HUES48 (cell line): ENCODE measurements around the gene CCDC27.

Experiments used
- H3K27ac ChIP-seq: one replicate; pipeline ENCODE4 v1.7.0; 2013; ENCODE audit warnings: low read depth, low read length, inconsistent platforms
- H3K27me3 ChIP-seq: 2 replicates; pipeline ENCODE4 v1.6.1; 2013; ENCODE audit warnings: mild to moderate bottlenecking, low read length; ENCODE audit not compliant: control insufficient read depth, insufficient read depth
- H3K36me3 ChIP-seq: 2 replicates; pipeline ENCODE4 v1.6.1; 2013; ENCODE audit warnings: low read length; ENCODE audit not compliant: control insufficient read depth, insufficient read depth
- H3K4me1 ChIP-seq: 2 replicates; pipeline ENCODE4 v1.6.1; 2013; ENCODE audit warnings: mild to moderate bottlenecking, low read length; ENCODE audit not compliant: control insufficient read depth, insufficient read depth
- H3K4me3 ChIP-seq: 2 replicates; pipeline ENCODE4 v1.5.1; 2013; ENCODE audit warnings: mild to moderate bottlenecking, low read depth, low read length
- H3K9ac ChIP-seq: 2 replicates; pipeline ENCODE4 v1.6.1; 2013; ENCODE audit warnings: mild to moderate bottlenecking, low read depth, low read length, moderate library complexity
- H3K9me3 ChIP-seq: 2 replicates; pipeline ENCODE4 v1.6.1; 2013; ENCODE audit warnings: low read length; ENCODE audit not compliant: control insufficient read depth, insufficient read depth

CCDC27 gene

DNA sequence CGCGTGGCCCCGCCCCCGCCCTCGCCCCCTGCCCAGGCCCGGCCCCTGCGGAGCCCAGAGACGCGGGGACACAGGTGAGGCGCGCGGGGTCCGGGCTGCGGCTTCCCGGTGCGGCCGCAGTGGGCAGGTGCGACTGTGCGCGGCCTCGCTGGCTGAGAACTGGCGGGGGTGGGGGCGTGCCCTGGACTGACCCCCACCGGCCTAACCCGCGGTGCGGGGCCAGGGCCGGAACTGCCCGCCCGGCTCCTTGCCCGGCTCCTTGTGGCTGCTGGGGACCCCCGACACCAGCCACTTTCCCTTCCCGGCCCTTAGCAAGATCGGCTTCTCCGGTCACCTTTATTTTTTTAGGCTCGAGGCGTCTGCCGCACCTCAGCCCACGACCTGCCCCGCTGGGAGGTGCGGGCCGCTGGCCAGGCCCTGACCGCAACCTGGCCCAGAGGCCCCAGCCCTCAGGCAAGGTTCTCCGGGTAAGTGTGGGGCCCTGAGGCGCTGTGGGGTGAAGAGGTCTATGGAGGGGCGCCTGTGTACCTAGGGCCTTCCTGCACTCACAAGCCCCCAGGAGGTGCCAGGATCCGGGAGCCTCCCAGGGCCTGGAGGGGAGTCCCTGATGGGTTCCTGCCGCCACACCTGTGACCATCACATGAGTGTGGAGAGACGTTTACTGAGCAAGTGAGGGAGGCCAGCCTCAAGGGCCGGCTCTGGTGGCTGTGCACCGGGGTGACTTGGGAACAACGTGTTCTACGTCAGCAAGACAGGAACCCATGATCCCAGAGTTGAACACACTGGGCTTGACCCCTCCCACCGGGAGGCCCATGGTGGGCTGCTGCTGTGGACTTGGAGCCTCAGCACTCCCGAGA lies 20.7 kb downstream of the CCDC27 start, which contains the start of gene SMIM1:
SMIM1 (plus strand) TSS at position 35 of the 857 bp plus-strand sequence. CDS start 2,625 bp downstream, outside the sequence.
- Histone ChIP-seq H3K4me3 (peak within 1 kb of the TSS; percentile 76), H3K36me3 (no peaks in the 10 kb centered on the region), H3K27ac (no peak within 1 kb of the TSS), H3K9me3 (no peaks in the 10 kb centered on the region; the same call in 1 of the 2 replicates), H3K27me3 (peaks cover 3% of the 10 kb centered on the region; the same call in 1 of the 2 replicates), H3K9ac (peak within 1 kb of the TSS; percentile 37; the same call in 1 of the 2 replicates), H3K4me1 (peaks cover 6% of the 10 kb centered on the region; the same call in 1 of the 2 replicates)

- Histone ChIP-seq H3K9me3 (no peaks in the 10 kb centered on the region), H3K27me3 (peaks cover 3% of the 10 kb centered on the region; the same call in 1 of the 2 replicates), H3K36me3 (no peaks in the 10 kb centered on the region), H3K27ac (no peak overlapping the region), H3K9ac (no peak overlapping the region), H3K4me1 (peaks cover 6% of the 10 kb centered on the region; the same call in 1 of the 2 replicates), H3K4me3 (0 out of 2 replicates have a peak overlapping the region, but pooled peaks have one; percentile 66)
Measured at GRCh38 chr1:3773572-3774275, 21.5 kb downstream of the CCDC27 start.

GRCh38 chr1:3774276-3774945 lies 22.2 kb downstream of the CCDC27 start:
- H3K27ac ChIP-seq = no peak overlapping the region
- no peaks in the 10 kb centered on the region for H3K9me3 ChIP-seq
- H3K9ac ChIP-seq = no peak overlapping the region
- no peak overlapping the region for H3K4me3 ChIP-seq
- peaks cover 6% of the 10 kb centered on the region; the same call in 1 of the 2 replicates for H3K4me1 ChIP-seq
- peaks cover 6% of the 10 kb centered on the region for H3K36me3 ChIP-seq
- peaks cover 3% of the 10 kb centered on the region; the same call in 1 of the 2 replicates for H3K27me3 ChIP-seq

- Histone ChIP-seq H3K4me1 (peaks cover 6% of the 10 kb centered on the region; the same call in 1 of the 2 replicates), H3K36me3 (peaks cover 12% of the 10 kb centered on the region), H3K27me3 (peaks cover 3% of the 10 kb centered on the region; the same call in 1 of the 2 replicates), H3K4me3 (no peak overlapping the region), H3K27ac (no peak overlapping the region), H3K9ac (no peak overlapping the region), H3K9me3 (no peaks in the 10 kb centered on the region)
Measured at GRCh38 chr1:3774946-3775489, 22.8 kb downstream of the CCDC27 start.

GRCh38 chr1:3775490-3776230 lies 23.4 kb downstream of the CCDC27 start:
- Histone ChIP-seq H3K36me3 (peaks cover 19% of the 10 kb centered on the region), H3K9ac (no peak overlapping the region), H3K27ac (no peak overlapping the region), H3K27me3 (peaks cover 3% of the 10 kb centered on the region; the same call in 1 of the 2 replicates), H3K4me3 (no peak overlapping the region), H3K4me1 (peaks cover 6% of the 10 kb centered on the region; the same call in 1 of the 2 replicates), H3K9me3 (no peaks in the 10 kb centered on the region)

DNA sequence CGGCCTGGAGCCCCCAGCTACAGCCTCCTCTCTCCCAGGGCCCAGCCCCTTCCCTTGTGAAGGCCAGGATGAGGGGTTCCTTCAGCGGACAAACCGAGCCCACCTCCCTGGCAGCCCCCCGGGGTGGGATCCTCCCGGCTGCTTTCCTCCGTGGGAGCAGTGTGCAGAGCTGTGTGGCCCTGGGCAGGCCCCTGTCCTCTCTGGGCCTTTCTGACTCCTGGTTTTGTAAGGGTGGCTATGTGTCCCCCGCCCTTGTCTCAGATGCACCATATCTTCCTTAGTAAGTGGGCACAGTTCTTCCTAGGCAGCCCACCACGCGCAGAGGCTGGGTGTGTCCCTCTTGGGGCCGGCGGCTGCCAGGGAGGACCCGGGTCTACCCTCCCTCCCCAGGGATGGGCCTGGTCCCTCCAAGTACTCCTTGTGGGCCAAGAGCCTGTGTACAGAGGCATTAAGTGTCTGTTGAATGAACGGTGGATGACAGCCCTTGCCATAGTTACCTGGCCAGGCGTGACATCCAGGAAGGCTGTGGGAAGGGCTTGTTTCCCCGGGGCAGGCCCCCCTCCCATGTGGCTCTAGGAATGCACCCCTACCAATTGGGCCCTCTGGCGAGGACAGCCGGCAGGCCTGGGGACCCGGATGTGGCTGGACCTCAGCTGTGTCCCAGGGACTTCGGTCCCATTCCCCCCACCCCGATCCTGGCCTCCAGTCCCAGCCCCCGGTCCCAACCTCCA lies 24.1 kb downstream of the CCDC27 start:
- Histone ChIP-seq H3K27ac (no peak overlapping the region), H3K9ac (no peak overlapping the region), H3K36me3 (peaks cover 26% of the 10 kb centered on the region), H3K27me3 (peaks cover 3% of the 10 kb centered on the region; the same call in 1 of the 2 replicates), H3K9me3 (no peaks in the 10 kb centered on the region), H3K4me1 (peaks cover 5% of the 10 kb centered on the region; the same call in 1 of the 2 replicates), H3K4me3 (no peak overlapping the region)

DNA sequence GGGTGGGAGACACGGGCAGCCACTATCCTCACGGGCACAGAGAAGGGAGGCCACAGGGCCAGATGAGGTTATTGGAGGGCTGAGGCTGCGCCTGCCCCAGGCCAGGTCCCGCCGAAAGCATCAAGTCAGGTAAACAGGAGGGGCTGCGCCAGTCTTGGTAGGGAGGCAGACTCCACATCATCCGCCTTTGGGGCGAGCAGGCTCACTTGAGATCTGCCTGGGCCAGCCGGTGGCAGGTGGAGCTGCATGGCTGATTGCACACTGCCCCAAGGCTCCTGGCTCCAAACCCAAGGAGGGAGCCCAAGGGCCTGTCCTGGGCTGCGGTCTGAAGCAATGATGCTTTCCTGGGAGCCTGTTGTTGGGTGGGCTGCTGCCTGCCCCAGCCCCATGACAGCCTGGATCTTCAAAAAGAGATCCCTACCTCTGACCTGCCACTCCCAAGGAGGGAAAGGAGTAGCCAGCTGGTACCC lies 24.9 kb downstream of the CCDC27 start:
- Histone ChIP-seq H3K4me3 (no peak overlapping the region), H3K9me3 (no peaks in the 10 kb centered on the region), H3K4me1 (no peaks in the 10 kb centered on the region; the same call in 1 of the 2 replicates), H3K27ac (no peak overlapping the region), H3K9ac (no peak overlapping the region), H3K36me3 (peaks cover 33% of the 10 kb centered on the region), H3K27me3 (no peaks in the 10 kb centered on the region)

GRCh38 chr1:3777647-3778589 lies 25.7 kb downstream of the CCDC27 start:
- H3K27ac ChIP-seq = no peak overlapping the region
- peaks cover 41% of the 10 kb centered on the region for H3K36me3 ChIP-seq
- no peaks in the 10 kb centered on the region for H3K27me3 ChIP-seq
- no peak overlapping the region for H3K9ac ChIP-seq
- no peak overlapping the region for H3K4me3 ChIP-seq
- H3K4me1 ChIP-seq = no peaks in the 10 kb centered on the region; the same call in 1 of the 2 replicates
- no peaks in the 10 kb centered on the region for H3K9me3 ChIP-seq
